Iris pigment epithelial cell (primary cell): ENCODE data around the gene CHST11.

Experiments used
- DNase-seq: peaks from one replicate; pipeline ENCODE4 v3.0.0-alpha.2; 2011; ENCODE audit warnings: low read depth

Gene CHST11

GRCh38 chr12:104480826-104481440, 24.2 kb downstream of the CHST11 start:
- peak; percentile 92 for DNase-seq

- DNase-seq, result no peak
Observed at GRCh38 chr12:104482113-104482512, 25.4 kb downstream of the CHST11 start.

GRCh38 chr12:104482748-104483147, 26.0 kb downstream of the CHST11 start:
- no peak for DNase-seq

GRCh38 chr12:104484079-104484478, 27.3 kb downstream of the CHST11 start:
- DNase-seq, result no peak

- no peak for DNase-seq
Observed at GRCh38 chr12:104485651-104486362, 29.1 kb downstream of the CHST11 start.

GRCh38 chr12:104486363-104486750, 29.6 kb downstream of the CHST11 start:
- no peak for DNase-seq

- no peak for DNase-seq
Observed at GRCh38 chr12:104486943-104487819, 30.4 kb downstream of the CHST11 start.

GRCh38 chr12:104488374-104488773, 31.6 kb downstream of the CHST11 start:
- no peak for DNase-seq

- DNase-seq, result no peak
Observed at GRCh38 chr12:104490186-104490585, 33.4 kb downstream of the CHST11 start.

- DNase-seq, result no peak
Observed at GRCh38 chr12:104490850-104491249, 34.1 kb downstream of the CHST11 start.

GRCh38 chr12:104493496-104493895, 36.7 kb downstream of the CHST11 start:
- DNase-seq, result no peak

GRCh38 chr12:104494137-104494792, 37.5 kb downstream of the CHST11 start:
- DNase-seq, result peak; percentile 91

- DNase-seq, result peak; percentile 94
Observed at GRCh38 chr12:104494793-104495158, 38.0 kb downstream of the CHST11 start.

GRCh38 chr12:104495786-104496185, 39.0 kb downstream of the CHST11 start:
- DNase-seq, result peak; percentile 62

- no peak for DNase-seq
Observed at GRCh38 chr12:104496336-104496735, 39.6 kb downstream of the CHST11 start.

- DNase-seq, result peak; percentile 88
Observed at GRCh38 chr12:104498211-104498801, 41.6 kb downstream of the CHST11 start.

GRCh38 chr12:104499668-104500332, 43.1 kb downstream of the CHST11 start:
- no peak for DNase-seq

- no peak for DNase-seq
Observed at GRCh38 chr12:104501115-104501514, 44.4 kb downstream of the CHST11 start.

GRCh38 chr12:104501660-104502059, 44.9 kb downstream of the CHST11 start:
- no peak for DNase-seq

GRCh38 chr12:104502217-104502616, 45.5 kb downstream of the CHST11 start:
- DNase-seq, result no peak

GRCh38 chr12:104502638-104503037, 45.9 kb downstream of the CHST11 start:
- no peak for DNase-seq
